GM21381 (cell line): ENCODE data around the gene PGGHG.

Source experiments
- ATAC-seq: cut with Tn5 transposase; IDR thresholded peaks from one replicate; pipeline ENCODE4 v1.9.1; 2021; ENCODE audit warnings: mild to moderate bottlenecking, moderate library complexity; ENCODE audit not compliant: unreplicated experiment

PGGHG gene

GRCh38 chr11:269146-269890 lies 19.6 kb upstream of the PGGHG start:
- ATAC-seq, result peak; percentile 74

GRCh38 chr11:270451-271318 lies 18.2 kb upstream of the PGGHG start:
- ATAC-seq, result no peak

DNA sequence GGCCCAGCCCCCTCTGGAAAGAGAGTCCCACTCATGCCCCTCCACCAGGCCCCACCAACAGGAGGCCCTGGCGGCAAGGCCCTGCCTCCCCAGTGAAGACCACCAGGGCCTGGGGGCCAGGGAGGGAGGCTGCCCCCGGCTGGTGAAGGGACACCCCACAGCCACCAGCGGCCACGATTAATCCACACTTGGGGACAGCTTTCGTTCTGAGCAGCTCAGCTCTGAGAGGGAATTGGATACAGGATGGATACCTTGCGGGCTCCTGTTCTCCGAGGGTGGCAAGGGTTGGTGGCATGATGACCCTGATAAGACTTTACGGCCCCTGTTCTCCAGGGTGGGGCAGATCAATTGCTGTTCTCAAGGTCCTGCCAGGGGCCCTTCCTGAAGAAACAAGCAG lies 17.6 kb upstream of the PGGHG start:
- ATAC-seq, result no peak

GRCh38 chr11:272195-272930 lies 16.6 kb upstream of the PGGHG start:
- no peak for ATAC-seq

DNA sequence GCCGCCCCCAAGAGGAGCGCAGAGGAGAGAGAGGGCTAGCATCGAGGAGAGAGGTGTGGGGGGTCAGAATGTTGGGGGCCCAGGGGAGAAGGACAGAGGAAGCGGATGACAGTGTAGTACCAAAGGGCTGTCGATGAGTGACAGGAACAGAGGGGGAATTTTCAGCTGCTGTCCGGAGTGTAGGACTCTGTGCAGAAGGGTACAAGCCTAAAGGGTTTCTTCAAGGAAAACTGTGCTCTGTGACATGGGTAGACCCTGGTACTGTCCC lies 16.1 kb upstream of the PGGHG start:
- ATAC-seq, result no peak

DNA sequence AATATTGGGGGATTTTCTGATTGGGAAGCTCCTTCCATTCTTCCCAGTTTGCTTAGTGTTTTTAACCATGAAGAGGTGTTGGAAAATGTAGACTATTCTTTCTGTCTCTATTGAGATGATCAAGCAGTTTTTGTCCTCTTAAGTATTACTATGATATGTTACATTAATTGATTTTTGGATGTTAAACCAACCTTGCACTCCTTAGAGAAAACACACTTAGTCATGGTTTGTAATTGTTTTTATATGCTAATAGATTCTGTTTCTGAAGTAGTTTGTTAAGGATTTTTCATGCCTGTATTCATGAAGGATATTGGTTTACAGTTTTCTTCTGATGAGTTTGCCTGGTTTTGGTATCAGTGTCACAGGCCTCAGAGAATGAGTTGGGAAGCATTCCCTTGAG lies 12.7 kb upstream of the PGGHG start:
- no peak for ATAC-seq

DNA sequence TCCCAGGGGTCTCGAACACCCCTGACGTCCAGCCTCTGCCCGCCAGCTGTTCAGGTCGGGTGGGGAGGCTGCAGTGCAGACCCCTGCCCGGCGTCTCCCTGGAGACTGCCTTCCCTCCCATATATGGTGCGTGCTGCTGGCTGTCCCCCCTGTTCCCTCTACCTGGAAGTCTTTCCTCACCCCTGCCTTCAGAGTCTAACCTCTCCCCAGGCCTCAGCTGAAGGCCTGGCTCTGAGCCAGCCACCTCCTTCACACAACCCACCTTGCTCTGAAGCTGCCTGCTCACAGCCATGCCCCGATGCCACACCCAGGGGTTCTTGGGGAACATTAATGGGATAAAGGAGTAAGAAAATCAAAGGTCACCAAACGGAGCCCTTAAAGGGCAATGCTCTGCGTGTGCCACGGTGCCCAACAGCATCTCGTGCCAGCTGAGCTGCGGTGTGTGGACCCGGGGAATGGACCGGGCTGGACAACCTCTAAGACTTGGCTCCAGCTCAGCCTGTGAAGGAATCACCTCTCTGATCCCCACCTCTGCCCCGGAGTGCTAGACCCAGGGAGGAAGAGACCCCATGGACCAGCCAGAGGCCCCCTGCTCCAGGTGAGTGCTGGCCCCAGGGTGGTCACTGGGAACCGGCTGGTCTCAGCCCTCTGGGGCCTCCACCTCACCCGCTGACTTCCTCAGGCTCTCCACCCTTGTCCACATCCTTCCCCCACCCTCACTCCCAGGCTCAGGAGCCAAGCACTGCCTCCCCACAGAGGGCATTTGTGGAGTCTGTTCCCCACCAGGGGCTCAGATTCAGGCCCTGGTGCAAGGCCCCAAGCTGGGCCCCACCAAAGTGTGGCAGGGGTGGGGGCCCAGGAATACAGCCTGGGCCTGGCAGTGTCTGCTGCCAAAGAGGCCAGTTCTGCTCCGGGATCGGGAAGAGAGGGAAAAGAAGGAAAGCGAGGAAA lies 10.7 kb upstream of the PGGHG start, which contains the start of gene NLRP6:
Gene NLRP6, plus strand, starts transcription at position 407 of the 951 bp plus-strand sequence. Its CDS starts 163 bp downstream, at position 570.
- ATAC-seq, result no peak

GRCh38 chr11:279040-279965 lies 9.6 kb upstream of the PGGHG start:
- ATAC-seq, result no peak

- ATAC-seq, result no peak
Observed at GRCh38 chr11:279966-280705, 8.8 kb upstream of the PGGHG start.

DNA sequence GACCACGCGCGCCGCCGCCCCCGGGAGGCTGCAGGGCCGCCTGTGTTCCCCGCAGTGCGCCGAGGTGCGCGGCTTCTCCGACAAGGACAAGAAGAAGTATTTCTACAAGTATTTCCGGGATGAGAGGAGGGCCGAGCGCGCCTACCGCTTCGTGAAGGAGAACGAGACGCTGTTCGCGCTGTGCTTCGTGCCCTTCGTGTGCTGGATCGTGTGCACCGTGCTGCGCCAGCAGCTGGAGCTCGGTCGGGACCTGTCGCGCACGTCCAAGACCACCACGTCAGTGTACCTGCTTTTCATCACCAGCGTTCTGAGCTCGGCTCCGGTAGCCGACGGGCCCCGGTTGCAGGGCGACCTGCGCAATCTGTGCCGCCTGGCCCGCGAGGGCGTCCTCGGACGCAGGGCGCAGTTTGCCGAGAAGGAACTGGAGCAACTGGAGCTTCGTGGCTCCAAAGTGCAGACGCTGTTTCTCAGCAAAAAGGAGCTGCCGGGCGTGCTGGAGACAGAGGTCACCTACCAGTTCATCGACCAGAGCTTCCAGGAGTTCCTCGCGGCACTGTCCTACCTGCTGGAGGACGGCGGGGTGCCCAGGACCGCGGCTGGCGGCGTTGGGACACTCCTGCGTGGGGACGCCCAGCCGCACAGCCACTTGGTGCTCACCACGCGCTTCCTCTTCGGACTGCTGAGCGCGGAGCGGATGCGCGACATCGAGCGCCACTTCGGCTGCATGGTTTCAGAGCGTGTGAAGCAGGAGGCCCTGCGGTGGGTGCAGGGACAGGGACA lies 8.0 kb upstream of the PGGHG start:
- ATAC-seq, result no peak

DNA sequence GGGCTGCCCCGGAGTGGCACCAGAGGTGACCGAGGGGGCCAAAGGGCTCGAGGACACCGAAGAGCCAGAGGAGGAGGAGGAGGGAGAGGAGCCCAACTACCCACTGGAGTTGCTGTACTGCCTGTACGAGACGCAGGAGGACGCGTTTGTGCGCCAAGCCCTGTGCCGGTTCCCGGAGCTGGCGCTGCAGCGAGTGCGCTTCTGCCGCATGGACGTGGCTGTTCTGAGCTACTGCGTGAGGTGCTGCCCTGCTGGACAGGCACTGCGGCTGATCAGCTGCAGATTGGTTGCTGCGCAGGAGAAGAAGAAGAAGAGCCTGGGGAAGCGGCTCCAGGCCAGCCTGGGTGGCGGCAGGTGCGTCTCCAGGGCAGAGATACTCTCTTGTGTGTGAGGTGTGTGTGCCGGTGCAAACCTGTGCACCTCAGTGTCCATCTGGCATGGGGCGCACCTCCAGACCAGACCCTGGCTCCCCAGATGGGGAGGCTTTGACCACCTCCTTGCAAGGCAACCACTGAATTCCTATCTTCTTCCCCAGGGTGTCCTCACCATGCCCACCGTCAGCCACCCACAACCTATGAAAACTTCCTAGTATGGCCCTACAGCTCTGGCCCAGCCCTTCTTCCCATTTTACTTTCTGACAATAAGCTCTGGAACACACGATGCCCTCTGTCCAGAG lies 7.3 kb upstream of the PGGHG start:
- ATAC-seq, result no peak

- ATAC-seq, result no peak
Observed at GRCh38 chr11:282171-282570, 6.8 kb upstream of the PGGHG start.

DNA sequence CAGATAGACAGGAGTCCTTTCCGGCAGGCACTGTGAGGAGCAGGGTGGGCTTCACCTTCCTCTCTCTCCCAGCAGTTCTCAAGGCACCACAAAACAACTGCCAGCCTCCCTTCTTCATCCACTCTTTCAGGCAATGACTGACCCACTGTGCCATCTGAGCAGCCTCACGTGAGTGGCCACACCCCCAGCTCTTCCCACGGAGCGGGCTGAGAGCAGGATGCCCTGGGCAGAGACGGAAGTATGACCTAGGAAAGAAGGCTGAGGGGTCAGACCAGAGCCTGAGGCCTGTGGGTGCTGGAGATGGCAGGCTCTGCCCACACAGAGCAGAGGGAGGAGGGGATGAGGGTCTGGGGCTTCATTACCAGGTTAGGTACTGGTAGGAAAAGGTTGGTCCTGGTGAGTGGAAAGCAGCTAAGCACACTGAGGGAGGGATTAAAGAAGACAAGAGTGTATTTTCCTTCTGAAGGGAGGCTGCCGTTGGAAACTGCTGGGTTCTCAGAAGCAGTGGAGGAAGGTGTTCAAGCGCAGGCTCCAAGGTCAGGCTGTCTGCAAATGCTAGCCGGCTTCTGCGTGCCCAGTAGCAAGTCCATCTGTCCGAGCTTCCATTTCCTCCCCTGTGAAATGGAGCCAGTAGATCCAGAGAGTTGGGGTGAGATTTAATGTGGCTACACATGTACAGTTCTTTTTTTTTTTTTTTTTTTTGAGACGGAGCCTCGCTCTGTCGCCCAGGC lies 6.1 kb upstream of the PGGHG start:
- no peak for ATAC-seq

GRCh38 chr11:283405-284104 lies 5.4 kb upstream of the PGGHG start:
- no peak for ATAC-seq

- no peak for ATAC-seq
Observed at GRCh38 chr11:284105-285020, 4.6 kb upstream of the PGGHG start.
